ENCODE measurements around the gene HBE1.
"Not testable (repeated sequence)": the region's sequence is repeated elsewhere in the genome, so short reads cannot be mapped to it uniquely, and the experiment has no call there.

HBE1 gene

DNA sequence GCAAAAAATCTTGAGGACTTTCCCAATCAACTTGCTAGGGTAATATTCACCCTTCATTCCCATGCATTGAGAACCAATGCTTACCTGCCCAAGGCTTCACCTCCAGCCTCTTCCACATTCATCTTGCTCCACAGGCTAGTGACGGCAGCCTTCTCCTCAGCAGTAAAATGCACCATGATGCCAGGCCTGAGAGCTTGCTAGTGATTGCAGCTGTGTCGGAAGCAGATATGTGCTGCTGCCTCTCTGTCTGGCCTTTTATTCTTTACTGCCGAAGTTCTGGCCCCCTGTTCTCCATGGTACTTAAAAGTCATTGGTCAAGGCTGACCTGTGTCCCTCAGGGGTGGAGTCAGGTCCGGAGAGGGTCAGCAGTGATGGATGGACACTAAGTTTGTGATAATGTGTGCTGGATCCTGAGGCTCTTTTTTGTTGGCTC lies at the start of gene HBE1:
Gene HBE1 (minus strand): TSS at position 231 of the 433 bp plus-strand sequence. CDS start 55 bp downstream, at position 176.
- no peak for DNase-seq

DNA sequence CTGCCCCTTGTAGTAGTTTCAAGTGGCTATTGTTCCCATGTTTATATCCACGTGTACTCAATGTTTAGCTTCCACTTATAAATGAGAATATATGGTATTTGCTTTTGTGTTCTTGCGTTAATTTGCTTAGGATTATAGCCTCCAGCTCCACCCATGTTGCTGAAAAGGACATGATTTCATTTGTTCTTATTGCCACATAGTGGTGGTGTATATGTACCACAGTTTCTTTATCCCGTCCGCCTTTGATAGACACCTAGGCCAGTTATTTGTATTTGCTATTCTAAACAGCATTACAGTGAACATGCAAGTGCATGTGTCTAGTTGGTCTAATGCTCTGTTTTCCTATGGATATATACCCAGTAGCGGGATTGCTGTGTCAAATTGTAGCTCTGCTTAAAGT lies 47.5 kb upstream of the HBE1 start:
- DNase-seq = no peak

DNA sequence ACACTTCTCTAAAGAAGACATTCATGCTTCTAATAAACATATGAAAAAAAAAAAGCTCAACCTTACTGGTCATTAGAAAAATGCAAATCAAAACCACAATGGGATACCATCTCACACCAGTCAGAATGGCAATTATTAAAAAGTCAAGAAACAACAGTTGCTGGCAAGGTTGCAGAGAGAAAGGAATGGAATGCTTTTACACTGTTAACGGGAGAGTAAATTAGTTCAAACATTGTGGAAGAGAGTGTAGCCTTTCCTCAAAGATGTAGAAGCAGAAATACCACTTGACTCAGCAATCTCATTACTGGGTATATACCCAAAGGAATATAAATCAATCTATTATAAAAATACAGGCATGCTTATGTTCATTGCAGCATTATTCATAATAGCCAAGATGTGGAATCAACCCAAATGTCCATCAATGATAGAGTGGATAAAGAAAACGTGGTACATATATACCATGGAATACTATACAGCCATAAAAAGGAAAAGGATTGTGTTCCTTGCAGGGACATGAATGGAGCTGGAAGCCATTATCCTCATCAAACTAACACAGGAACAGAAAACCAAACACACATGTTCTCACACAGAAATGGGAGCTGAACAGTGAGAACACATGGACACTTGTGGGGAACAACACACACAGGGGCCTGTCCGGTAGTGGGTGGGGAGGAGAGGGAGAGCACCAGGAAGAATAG lies 43.7 kb upstream of the HBE1 start:
- not testable (repeated sequence) for DNase-seq

DNA sequence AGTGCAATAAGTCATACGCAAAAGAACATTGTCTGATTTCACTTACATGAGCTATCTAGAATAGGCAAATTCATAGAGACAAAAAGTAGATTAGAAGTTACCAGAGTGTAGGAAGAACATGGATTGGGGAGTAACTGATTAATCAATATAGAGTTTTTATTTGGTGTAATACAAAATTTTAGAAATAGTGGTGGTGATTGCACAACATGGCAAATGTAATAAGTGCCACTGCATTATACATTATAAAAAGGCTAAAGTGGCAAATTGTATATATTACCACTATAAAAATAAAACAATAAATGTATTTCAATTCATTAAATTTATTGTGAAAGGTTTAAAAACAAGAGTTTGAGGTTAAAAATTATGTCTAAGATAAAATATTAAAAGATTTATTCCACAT lies 40.7 kb upstream of the HBE1 start:
- no peak for DNase-seq

DNA sequence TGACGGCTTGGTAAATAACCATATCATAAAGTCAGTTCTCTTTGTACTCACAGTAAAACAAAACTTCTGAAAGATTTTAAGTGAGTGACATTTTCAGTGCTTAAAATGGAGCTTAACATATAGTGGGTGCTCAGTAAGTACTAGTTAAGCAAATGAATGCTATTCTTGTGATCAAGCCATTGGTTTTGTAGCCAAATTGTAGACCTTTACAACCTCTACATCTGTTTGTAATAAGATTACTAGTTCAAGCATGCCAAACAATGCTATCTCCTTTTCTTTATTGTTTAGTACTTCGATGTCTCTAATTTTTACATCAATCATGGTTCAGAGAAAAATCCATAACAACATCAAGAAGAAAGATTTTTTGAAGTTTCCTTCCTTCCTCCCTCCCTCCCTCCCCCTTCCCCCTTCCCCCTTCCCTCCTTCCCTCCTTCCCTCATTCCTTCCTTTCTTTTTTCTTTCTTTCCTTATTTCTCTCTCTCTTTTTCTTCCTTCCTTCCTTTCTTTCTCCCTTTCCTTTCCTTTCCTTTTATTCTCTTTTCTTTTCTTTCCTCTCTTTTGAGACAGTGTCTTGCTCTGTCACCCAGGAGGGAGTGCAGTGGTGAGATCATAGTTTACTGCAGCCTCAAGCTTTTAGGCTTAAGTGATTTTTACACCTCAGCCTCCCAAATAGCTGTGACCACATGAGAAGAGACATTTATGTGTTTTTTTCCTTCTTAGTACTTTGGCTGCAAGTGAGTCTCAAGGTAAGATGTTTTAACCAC lies 37.7 kb upstream of the HBE1 start:
- DNase-seq = no peak

DNA sequence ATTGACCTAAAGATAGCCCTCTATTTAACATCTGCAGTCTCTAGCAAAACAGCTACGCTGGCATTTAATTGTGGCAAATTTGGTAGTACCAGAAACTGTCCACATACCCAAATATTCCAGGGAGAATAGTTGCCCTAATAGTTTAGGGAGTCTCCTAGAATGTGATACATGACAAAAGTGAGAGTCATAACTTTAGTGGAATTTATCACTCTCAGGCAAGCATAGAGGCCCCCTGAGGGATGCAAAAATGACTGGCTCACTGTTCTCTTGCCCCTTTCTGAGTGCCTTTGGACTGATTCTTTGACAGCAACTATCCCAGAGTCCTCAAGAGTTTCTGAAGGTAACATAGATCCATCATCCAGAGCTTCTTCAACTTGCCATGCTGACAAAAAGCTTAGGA lies 34.3 kb upstream of the HBE1 start:
- no peak for DNase-seq

DNA sequence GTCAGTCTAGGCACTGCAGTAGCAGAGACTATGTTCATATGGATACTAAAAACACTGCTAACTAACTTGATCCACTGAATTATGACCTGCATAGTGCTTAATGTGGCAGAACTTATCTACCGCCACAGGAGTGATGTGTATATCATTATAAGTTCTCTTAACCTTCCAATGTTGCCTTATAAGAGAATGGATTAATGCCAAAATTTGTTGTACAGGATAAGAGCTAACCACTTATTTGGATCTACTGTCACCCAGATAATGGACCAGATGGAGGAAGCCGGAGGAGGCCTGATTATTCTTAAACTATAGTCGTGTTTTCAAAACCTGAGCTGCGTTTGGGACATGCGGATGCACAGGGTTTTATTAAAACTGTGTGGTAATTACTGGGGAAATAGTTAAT lies 33.9 kb upstream of the HBE1 start:
- DNase-seq = no peak

DNA sequence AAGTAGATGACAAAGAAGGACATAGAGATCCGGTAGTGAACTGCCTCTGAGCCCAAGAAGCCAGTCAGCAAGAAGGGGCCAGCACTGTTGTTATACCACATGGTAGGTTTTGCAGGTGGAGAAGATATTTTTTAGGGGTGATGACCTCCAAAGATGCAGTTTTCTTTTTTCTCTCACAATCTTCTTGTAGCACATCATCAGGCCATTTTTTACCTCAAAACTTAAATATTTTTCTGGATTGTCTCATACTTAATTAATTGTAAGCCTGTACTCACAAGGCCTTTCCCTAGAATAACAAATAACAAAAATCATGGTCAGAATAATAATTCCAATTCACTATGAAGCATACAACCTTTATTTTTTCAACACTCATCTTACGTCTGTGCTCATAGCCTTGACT lies 32.1 kb upstream of the HBE1 start, which contains the start of gene OR51B4:
Gene OR51B4 (minus strand): TSS at position 101 of the 400 bp plus-strand sequence. CDS start 0 bp downstream, at position 101.
- DNase-seq = no peak

DNA sequence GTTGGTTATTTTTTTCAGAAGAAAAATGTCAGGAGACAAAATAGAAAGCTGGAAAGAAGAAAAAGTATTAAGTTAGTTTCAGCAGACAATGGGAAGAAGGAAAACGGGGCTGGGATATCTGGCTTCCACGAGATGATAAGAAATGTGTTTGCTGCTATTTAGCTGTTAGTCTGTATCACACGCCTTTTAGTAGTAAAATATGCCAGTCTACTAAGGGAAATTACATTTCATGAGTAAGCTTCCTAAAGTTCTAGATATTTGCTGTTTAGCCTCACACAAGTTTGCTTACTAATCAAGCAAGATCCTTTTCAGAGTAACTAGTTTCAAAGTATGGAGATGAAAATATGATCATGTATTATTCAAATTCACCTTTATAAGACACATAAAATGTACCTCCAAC lies 30.5 kb upstream of the HBE1 start:
- no peak for DNase-seq

DNA sequence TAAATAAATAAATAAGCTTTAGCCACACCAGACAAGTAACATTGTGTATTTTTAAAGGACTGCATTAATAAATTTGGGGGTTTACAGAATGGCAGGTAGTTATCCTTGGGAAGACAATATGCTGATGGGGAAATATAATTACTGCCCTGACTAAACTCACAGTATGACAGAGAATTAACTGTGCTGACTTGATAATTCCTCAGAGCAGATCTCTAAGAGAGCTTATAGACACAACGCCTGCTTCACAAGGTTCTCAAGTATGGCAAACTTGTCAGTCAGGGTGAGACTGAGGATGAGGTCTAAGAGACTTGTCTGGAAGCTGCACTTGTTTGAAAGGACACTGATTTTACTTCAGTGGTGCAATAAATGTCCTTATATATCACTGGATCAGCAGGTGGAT lies 28.7 kb upstream of the HBE1 start:
- DNase-seq = no peak

DNA sequence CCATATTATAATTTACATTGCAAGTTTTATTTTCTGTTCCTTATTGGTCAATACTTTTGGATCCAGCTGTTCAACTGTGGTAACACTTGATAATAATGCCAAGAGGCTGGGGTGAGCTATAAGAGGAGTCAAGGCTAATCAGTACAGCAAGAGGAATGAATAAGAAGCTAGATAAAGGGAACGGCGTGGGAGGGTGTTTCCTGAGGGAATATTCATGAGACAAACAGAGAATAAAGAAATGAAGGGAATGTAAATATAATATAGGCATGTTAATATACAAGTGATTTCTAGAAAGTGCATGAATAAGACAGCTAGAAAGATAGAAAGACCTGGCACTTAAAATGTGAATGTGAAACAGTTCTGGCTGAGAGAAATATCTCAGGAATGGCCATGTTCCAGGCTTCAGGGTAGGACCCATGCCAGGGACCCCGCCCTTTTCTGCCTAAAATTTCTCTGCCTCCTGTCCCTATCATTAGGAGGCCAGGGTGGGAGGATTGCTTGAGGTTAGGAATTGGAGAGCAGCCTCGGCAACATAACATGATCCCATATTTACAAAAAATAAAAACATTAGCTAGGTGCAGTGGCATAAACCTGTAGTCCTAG lies 28.1 kb upstream of the HBE1 start:
- no peak for DNase-seq

DNA sequence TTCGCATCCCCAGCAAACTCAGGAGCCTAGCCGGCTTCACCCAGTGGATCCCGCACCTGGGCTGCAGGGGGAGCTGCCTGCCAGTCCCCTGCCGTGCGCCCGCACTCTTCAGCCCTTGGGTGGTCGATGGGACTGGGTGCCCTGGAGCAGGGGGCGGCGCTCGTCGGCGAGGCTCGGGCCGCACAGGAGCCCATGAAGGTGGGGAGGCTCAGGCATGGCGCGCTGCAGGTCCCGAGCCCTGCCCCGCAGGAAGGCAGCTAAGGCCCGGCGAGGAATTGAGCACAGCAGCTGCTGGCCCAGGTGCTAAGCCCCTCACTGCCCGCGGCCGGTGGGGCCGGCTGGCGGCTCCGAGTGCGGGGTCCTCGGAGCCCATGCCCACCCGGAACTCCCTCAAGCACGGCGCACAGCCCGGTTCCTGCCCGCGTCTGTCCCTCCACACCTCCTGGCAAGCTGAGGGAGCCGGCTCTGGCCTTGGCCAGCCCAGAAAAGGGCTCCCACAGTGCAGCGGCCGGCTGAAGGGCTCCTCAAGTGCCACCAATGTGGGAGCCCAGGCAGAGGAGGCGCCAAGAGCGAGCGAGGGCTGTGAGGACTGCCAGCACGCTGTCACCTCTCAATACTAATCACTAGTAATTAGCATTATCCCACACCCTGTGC lies 24.7 kb upstream of the HBE1 start:
- DNase-seq = not testable (repeated sequence)

DNA sequence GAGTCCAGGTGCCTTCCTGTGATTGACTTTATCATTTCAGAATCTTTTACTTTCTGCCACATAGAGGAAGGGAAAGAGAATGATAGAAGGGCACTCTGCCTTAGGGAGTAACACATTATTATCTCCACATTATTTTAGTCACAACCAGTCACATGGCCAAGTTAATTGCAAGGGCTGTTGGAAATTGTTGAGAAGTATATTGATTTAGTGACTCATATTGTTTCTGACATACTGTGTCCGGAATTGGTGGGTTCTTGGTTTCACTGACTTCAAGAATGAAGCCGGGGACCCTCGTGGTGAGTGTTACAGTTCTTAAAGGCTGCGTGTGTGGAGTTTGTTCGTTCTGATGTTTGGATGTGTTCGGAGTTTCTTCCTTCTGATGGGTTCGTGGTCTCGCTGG lies 23.3 kb upstream of the HBE1 start:
- no peak for DNase-seq

DNA sequence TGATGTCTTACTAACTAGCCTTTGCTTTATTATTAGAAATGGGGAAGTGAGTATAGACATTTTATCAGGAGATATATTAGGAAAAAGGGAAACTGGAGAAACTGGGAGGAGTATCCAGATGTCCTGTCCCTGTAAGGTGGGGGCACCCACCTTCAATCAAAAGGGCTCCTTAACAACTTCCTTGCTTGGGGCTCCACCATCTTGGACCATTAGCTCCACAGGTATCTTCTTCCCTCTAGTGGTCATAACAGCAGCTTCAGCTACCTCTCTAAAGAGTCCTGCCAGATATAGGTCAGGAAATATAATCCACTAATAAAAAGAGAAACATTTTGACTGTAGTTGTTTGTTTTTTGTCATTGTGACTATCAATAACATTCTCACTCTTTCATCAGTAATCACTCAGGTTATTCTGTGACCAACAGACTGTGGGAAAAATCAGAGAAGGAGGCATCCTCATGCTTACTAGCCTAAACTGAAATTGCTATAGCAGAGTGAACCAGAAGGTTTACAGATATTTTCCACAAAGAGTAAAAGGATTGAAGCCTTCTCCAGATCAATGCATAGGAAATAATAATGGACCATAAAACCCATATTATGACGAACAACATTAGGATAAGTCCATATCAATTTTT lies 21.6 kb upstream of the HBE1 start:
- no peak for DNase-seq

DNA sequence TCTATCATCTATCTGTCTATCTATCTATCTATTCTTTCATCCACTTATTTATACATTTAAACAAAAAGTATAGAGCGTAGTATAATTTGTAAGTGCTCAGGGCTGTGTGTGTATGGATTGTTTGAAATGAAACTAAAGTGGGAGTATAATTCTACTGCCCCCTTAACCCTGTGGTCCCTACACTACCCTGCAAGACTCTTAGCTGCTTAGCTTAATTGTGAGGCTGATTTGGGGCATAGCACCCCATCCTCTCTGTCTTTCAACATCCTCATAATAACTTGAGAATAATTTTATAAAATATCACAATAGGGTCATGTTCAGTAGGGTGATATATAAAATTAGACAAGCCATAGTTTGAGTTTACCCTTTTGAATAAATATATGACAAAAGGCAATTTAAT lies 20.4 kb upstream of the HBE1 start:
- no peak for DNase-seq

DNA sequence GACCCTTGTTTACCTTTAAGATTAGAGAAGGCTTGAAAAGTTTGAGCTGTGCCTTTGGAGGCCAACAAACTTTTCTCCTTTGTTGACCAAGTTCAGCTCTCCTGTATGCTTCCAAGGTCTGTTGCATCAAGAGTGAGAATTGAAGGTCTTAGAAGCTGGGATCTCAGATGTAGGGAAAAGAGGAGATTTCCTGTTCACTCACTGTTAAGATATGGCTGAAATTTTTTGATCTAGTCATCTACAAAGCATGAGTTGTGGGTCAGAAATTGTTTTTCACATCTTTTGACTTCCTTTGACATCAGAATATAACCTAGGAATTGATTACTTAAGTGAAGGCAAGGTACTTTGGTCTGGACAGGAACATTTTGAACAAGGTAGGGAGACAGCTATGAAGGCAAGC lies 20.0 kb upstream of the HBE1 start:
- no peak for DNase-seq

DNA sequence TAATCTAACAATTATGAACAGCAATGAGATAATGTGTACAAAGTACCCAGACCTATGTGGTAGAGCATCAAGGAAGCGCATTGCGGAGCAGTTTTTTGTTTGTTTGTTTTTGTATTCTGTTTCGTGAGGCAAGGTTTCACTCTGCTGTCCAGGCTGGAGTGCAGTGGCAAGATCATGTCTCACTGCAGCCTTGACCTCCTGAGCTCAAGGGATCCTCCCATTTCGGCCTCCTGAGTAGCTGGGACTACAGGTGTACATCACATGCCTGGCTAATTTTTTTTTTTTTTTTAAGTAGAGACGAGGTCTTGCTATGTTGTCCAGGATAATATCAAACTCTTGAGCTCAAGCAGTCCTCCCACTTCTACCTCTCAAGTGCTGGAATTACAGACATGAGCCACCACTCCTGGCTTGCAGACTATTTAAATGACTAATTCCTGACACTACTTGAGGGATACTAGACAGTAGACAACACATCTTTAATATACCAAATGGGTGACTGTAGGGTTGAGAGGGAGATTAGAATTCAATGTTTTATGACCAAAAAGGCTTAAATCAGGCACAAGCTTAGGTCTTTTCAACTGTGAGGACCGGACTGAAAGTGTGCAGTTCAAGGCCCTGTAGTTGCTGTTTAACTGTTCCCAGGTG lies 19.3 kb upstream of the HBE1 start:
- DNase-seq = no peak

DNA sequence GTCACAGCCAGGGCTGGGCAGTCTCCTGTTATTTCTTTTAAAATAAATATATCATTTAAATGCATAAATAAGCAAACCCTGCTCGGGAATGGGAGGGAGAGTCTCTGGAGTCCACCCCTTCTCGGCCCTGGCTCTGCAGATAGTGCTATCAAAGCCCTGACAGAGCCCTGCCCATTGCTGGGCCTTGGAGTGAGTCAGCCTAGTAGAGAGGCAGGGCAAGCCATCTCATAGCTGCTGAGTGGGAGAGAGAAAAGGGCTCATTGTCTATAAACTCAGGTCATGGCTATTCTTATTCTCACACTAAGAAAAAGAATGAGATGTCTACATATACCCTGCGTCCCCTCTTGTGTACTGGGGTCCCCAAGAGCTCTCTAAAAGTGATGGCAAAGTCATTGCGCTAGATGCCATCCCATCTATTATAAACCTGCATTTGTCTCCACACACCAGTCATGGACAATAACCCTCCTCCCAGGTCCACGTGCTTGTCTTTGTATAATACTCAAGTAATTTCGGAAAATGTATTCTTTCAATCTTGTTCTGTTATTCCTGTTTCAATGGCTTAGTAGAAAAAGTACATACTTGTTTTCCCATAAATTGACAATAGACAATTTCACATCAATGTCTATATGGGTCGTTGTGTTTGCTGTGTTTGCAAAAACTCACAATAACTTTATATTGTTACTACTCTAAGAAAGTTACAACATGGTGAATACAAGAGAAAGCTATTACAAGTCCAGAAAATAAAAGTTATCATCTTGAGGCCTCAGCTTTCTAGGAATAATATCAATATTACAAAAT lies 18.6 kb upstream of the HBE1 start:
- no peak for DNase-seq

DNA sequence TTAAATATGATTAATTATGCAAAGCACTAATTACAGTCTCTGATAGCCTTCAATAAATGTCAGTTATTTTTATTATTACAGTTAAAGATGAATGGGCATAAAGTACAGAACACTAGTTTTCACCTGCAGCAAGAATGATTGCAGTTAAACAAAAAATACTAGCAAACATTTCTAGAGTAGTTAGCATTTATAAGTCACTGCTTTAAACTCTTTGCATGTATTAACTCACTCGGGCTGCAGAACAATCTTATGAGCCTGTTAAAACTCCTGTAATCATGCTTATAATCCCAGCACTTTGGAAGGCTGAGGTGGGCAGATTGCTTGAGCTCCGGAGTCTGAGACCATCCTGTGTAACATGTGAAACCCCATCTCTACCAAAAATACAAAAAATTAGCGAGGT lies 17.2 kb upstream of the HBE1 start:
- DNase-seq = no peak

DNA sequence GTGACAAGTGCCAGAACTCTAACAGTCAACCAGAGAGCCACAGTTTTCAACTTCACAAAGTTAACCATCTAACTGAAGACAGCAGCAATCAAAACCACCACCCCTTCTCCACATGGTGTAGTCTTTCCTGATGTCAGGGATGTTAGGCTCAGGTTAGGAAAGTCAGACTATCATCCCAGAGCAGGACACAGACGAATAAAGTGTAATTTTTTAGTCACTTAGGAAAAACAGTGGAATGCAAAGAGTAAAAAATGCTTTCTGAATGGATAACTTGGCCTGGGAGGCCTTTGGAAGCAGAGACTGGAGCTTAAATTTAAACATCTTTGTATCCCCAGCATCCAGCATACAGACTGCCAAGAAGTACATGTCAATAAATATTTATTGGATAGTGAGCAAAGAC lies 16.6 kb upstream of the HBE1 start:
- no peak for DNase-seq

DNA sequence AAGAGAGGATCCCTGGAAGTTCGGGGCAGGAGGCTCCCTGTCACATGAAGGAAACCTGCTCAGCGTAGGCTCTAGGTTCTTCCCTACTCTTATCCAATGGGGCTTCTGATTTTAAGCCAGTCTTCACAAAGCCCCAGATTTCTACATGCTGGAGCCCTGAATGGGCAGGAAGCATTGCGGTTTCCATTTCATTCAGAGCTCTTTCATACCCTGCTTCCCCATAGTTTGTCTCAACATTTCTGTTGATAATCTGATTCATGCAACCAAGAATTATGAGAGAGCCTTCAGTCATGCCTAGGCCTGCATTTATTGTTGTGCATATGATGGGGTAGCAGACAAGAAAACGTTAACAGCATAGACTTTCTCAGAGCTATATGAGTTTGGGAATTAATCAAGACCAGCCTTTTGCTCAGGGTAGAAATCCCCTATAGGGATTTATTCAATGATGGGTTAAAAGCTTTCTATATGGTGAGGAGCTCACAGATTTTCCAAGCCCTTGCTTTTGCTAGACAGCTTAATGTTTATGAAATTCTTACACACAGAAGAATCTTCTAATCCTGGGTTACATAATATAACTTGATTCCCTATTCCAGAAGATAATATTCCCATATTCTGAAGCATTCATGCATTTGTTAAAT lies 16.1 kb upstream of the HBE1 start:
- no peak for DNase-seq
